GM19324 (cell line): ENCODE results near the gene CSNK1A1.
A peak's percentile ranks its signal among the peaks of the same experiment; 100 is the strongest.

ENCODE experiments used
- ATAC-seq: cut with Tn5 transposase; IDR thresholded peaks from one replicate; pipeline ENCODE4 v1.9.1; 2021; ENCODE audit warnings: mild to moderate bottlenecking, moderate library complexity; ENCODE audit not compliant: unreplicated experiment, low FRiP score

CSNK1A1 gene

DNA sequence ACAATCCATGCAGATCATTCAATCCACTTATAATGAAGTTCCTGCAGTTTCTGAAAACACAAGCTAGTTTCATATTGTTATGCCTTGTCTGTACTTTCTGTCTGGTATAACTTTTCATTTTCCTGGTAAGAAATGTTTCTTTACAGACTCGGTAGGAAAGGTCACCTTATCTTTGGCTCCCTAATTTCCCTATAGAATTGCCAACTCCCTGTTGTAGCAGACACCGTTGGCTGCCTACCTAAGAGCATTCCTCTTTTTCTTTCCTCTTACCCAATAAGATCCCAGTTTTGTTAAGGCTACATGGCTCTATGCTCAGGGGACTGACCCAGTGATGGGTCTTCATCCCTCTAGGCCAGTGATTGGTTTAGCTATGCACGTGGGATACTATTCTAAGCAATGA, 23.9 kb upstream of the CSNK1A1 start:
- ATAC-seq, result no peak

DNA sequence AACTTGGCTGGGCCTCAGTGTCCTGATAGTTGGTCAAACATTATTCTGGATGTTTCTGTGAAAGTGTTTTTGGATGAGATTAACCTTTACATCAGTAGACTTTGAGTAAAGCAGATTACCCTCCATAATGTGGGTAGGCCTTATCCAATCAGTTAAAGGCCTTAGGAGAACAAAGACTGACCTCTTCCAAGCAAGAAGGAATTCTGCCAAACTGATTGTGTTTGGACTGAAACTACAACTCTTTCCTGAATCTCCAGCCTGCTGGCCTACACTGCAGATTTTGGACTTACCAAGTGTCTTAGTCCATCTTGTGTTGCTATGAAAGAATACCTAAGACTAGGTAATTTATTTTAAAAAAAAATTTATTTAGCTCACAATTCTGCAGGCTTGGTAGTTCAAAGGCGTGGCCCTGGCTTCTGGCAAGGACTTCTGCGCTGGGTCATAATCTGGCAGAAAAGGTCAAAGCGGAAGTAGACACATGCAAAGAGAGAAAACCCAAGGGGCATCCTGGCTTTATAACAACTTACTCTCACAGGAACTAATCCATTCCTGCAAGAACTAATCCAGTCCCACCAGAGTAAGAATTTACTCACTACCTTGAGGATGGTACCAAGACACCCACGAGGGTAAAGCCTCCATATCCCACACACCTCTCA, 21.5 kb upstream of the CSNK1A1 start:
- no peak for ATAC-seq

DNA sequence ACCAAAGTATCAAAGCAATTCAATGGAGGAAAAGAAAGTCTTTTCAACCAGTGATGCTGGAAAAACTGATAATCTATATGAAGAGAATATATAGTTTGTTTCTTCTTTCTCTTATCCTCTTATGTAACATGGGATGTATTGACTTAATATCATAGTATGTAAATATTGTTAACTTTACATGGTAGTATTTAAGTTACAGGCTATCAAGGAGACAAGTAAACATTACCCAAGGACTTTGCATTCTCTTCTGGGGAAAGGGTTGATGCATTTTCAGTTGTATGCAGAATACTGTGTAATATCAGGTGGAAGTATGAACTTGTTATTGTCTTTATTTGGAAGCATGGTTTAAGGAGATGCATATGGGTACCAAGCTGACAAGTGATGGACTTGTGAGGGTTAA, 20.9 kb upstream of the CSNK1A1 start:
- no peak for ATAC-seq

DNA sequence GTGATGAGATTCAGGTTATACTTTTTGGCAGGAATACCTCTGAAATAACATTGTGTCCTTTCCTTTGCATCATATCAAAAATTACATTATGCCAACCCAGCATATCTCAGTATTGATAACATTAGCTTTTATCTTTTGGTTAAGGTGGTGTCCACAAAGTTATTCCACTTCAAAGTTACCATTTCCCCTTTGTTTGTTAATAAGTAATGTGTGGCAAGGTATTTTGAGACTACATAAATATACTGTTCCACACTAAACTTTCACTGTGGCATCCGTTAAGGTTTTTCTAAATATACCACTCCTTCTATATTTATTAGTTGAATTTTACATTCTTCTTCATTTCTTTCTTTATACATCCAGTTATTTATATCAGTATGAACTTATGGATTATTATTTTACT, 16.0 kb upstream of the CSNK1A1 start:
- no peak for ATAC-seq

DNA sequence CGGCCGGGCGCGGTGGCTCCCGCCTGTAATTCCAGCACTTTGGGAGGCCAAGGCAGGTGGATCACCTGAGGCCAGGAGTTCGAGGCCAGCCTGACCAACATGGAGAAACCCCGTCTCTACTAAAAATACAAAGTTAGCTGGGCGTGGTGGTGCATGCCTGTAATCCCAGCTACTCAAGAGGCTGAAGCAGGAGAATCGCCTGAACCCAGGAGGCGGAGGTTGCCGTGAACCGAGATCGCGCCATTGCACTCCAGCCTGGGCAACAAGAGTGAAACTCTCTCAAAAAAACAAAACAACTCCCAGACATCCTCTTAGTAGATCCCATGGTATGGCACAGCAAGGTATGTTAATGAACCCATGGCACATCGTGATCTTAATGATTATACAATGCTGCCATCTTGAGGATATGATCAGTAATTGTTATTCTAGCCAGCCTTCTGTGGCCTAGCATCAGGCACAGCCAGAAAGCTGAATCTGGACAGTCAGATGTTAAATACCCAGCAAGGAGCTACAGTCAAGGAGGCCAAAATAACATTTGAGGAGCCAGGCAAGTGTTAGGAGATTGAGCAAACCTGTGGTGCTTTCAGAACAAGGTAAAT, 13.4 kb upstream of the CSNK1A1 start:
- peak; percentile 75 for ATAC-seq

DNA sequence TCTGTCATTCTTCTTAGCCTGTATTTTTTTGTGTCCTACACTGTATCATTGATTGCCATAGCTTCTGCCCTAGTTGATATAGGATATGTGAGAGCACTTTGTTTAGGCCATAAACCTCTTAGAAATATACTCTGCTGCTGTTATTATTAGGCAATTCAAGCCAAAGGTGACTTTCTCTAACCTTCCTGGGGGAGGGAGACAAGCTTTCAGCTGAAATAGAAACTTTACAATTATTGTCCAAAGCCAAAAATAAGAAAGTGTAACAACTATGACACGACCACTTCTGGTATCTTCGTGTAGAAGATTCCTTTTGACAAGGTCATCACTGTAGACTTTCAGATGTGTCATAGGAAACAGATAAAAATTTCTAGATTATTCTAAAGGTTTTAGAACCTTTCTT, 12.2 kb upstream of the CSNK1A1 start:
- no peak for ATAC-seq

DNA sequence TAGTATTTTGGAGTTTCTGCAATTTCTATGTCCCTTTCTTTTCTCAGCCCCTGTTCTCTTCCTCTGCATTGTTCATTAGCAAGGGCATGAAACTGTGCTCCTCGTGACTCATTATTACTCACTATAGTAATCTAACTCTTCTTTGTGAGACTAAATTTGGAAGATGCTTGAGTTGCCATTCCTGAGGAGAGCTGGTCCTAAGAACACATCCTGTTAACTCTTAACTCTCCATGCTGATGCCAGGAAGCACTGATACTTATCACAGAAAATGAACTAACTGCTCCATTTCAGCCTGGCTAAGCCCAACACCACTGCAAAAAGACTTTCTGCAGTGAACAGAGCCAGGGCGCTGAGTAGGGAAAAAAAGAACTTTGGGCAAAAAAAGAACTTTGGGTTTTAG, 10.6 kb upstream of the CSNK1A1 start:
- ATAC-seq, result no peak

DNA sequence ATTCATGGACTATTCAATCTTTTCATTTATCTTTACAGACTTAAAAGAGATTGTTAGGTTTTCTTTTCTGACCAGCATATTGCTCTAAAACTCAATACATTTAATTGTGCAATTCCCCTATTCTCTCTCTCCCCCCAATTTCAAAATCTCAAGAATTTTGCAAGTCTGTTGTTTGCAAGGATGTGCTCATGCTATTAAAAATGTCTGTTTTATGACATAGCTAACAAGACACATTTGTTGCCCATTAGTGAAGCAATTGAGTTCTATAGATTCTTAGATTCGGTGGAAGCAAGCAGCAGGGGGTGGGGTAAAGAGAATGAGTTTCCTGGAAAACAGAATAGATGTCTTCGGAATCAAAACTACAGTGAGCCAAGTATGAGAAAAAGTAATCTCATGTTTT, 8.5 kb upstream of the CSNK1A1 start:
- no peak for ATAC-seq

DNA sequence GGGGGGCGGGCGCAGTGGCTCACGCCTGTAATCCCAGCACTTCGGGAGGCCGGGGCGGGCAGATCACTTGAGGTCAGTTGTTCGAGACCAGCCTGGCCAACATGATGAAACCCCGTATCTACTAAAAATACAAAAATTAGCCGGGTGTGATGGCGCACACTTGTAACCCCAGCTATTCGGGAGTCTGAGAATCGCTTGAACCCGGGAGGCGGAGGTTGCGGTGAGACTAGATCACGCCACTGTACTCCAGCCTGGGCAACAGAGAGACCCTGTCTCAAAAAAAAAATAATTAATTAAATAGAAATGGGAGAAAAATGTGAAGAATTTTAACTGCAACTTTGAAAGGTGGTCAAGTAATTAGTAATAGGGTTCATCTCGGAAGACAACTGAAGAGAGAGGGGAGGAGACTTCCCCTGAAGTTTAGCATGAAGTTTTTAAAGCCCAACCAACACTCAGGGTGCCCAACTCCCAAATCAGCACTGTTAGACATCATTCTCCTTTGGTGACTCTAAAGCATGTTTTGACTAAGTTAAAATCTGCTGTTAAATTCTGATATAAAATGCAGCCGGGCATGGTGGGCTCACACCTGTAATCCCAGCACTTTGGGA, 1.4 kb upstream of the CSNK1A1 start:
- ATAC-seq, result no peak

DNA sequence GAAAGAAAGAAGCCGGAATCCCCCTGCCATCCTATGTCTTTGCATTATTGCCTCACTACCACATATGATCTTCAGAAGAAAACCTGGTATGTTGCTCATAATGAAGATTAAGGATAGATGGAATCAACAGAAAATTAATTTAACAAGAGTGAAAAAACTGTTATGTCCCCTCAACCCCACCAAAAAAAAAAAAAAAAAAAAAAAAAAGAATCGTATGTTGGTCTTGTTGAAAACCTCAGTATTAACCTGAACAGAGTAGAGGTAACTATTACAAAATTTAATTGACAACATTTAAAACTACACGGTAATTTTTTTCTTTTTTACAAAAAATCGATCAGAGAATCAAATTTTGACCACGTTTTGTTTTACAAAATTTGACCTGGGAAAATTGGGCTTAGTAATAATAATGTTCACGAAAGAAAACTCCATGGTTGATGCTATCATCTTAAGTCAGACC, 827 bp upstream of the CSNK1A1 start:
- no peak for ATAC-seq

DNA sequence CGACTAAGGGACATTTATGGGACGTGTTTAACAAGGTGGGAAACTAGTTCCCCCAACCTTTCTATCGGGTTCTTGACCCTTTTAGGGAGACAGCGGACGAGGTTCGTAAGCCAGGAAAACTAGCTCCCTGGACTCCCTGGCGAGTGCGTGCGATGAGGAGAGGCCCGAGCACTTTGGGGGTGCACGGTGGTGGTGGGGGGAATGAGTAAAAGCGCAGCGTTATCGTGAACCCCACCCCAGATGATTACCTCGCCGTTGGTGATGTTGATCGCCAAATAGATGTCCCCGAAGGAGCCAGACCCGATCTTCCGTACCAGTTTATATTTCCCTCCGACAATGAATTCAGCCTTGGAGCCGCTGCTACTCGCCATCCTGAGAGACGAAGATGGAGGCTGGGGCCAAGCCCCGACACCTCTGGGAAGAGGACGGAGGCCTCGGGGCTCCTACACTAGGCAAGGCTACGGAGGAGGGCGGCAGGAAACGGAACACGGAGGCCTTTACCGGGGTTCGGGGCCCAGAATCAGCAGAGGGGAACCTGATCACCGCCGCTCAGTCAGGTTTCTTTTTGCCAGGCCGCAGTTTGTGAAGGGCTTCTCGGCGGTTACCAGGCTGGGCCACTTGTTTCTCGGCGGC, 529 bp downstream of the CSNK1A1 start:
- no peak for ATAC-seq

DNA sequence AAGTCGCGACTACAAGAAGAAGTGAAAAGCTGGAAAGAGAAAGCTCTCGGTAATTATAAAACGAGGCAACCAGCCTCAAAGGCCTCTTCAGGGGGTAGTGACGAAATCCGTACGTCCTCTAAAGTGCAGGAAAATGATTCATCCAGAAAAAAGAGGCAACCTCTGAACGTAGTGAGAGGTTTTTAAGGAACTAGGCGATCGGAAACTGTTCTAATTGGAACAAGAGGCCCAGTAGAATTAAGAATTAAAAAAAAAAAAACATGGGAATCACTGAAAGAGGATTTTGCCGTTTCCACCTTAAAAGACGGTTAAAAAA, 1.0 kb downstream of the CSNK1A1 start:
- no peak for ATAC-seq

DNA sequence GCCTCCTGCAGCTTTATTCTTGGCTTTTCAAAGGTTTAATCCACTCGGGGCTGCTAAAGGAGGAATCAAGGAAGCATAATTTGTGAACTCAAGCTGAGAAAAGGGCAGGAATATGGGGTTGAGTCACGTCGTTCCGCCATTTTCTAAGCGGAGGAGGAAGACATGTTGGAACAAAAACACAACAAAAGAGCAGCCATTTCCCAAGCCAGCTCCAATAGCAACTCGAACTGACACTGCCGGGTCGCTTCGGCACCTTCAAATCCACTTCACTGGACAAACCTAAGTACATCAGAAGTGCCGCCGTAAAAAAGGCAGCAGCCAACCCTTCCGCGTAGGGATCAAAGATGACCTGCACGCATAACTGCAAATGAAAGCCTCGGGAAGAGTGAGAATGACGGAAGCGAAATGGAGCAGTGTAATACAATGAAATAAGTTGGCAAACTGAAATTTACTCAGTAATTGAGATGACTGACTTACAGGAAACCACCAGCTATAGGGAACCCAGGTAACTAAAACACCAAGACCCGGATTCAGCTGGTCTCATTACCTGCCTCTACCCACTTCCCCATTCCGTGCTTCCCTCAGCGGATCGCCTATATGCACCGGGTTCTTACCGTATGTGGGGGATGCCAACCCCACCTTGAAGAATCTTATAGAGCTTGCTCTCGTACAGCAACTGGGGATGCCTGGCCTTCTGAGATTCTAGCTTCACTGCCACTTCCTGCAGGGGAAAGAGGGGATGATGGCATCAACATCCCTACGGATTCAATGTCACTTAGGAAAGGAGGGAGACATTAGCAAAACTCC, 1.6 kb downstream of the CSNK1A1 start:
- no peak for ATAC-seq

DNA sequence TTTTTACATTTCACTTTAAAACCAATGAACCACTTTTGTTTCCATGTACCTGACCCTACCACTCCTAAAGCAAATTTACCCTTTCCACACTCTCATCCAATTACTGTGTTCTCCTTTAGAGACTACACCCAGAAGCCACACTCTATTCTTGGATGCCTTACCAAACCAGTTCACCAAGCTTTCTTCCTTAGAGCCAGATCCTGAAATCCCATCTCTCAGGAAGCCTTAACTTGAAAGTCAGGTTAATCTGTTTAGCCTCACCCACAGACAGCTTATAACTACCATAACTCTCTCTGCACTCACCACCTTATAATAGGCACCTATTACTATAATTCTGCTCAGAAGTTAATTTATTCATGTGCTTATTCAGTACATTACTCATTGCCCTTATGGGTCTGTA, 4.3 kb downstream of the CSNK1A1 start:
- ATAC-seq, result no peak

DNA sequence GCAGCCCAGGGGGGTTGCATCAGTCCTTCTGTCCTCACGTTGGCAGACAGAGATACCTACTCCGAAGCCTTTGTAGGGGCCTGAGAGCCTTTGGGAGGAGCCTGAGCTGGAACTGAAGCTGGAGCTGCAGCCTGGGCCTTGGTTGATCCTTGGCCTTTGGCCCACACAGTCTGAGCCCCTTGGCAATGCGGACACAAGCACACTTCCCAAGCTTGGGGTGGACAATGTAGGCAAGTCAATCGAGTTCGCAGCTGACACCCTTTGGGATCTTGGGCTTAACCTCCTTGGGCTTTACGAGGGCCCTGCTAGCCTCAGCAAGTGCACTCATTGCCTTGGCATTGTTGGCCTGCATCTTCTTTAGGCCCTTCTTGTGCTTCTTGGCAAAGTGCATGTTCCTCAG, 5.9 kb downstream of the CSNK1A1 start:
- ATAC-seq, result no peak

DNA sequence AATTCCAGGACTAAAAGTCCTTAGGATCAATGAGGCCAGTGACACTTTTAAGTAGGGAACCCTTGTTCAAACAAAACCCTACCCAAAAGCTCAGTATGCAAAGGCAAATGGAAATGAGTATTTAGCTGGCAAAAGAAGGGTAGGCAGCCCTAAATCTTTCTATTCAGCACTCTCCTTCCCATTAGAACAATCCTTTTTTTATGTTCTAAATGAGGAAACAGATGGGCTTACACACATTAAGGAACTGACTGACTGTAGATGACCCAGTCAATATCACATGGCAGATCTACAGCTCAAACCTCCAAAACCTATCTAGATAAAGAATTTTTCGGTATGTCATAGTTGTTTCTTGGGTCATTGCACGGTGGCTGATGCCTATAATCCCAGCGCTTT, 7.2 kb downstream of the CSNK1A1 start:
- no peak for ATAC-seq

DNA sequence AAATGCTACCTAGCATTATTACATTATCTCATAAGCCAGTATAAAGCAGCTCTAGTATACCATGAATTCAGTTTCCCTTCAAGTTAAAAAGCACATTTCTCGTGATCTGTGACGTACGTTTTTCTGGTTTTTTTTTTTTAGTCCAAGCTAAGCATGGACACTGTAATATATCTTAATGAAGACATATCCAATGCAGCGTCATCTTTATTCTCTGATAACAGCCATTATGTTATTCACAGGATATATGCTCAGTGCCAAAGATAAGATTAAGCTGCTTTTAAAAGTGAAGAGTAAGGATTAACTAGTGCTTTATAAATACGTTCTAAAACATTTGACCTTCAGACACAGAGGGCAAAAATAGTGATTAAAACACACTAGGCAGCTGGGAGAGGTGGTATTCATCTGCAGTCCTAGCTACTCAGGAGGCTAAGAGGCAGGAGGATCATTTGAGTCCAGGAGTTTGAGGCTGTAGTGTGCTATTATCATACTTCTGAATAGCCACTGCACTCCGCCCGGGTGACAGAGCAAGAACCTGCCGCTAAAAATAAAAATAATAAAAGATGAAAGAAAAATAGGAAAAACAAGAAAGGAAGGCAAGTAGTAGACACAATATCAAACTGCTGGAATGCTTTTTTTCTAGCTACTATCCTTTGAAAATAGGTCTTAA, 7.7 kb downstream of the CSNK1A1 start:
- ATAC-seq, result no peak

DNA sequence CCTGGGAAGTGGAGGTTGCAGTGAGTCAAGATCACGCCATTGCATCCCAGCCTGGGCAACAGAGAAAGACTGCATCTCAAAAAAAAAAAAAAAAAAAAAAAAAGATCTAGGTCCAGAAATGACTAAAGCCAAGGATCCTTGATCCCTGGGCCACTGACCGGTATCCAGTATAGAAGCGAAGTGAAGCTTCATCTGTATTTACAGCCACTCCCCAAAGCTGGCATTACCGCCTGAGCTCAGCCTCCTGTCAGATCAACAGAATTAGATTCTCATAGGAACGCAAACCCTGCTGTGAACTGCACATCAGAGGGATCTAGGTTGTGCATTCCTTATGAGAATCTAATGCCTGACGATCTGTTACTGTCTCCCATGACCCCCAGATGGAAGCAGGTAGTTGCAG, 9.3 kb downstream of the CSNK1A1 start:
- no peak for ATAC-seq

DNA sequence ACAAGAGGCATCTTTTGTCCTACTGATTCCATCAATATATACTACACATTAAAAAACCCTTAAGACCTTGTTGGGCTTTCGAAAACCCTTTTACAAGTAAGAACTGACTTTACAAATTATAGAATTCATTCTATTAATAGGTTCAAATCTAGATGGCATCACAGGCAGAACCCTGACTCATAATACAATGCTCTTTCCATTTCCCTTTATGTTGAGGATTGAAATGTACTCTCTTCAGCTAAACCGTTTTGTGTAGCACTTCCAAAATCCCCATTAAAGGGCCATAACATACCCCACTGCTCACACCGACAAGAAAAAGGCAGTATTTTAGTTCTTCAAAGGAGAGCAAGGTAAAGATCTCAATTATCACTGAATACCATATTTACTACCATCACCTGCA, 11.2 kb downstream of the CSNK1A1 start:
- ATAC-seq, result no peak

DNA sequence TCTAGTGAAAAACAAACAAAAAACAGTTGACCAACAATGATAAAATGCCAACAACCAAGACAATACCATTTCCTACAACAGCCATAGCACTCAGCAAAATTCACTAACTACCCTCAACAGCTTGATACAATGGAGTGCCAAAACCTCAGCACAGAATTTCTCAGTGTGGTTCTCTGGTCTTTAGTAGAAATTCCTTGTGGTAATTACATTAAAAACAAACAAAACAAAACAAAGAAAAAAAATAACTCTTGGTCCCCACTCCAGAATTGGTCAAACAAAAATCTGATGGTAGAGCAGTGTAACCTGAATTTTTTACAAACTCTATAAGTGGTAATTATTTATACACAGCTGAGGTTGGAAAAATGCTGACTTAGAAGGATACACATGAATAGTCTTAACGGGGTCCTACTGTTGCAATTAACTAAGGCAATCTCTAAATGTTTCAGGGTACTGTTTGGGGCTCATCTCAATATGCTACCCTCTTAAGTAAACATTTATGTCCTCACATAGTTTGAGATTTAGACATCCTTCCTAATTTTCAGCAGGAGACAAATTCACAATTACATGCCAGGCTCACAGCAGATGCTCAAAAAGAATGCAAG, 13.8 kb downstream of the CSNK1A1 start:
- ATAC-seq, result no peak
